CD4-positive, alpha-beta T cell treated with Interleukin-4 for 4 hours (primary cell): ENCODE results near the gene MFAP1.
"Not testable (repeated sequence)": the region's sequence is repeated elsewhere in the genome, so short reads cannot be mapped to it uniquely, and the experiment has no call there.

ENCODE experiments used
- DNase-seq: peaks from one replicate; pipeline ENCODE4 v3.0.0-alpha.2; 2020

MFAP1 gene

DNA sequence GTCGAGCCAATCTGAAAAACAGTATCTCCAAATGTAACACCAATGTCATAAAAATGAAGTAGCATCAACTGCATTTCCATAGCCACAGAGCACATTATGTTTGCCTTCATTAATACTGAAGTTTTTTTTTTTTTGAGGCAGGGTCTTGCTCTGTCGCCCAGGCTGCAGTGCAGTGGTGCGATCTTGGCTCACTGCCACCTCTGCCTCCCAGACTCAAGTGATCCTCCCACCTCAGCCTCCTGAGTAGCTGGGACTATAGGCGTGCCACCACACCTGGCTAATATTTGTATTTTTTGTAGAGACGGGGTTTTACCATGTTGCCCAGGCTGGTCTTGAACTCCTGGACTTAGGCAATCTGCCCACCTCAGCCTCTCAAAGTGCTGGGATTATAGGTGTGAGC, 9.4 kb downstream of the MFAP1 start:
- DNase-seq = not testable (repeated sequence)

DNA sequence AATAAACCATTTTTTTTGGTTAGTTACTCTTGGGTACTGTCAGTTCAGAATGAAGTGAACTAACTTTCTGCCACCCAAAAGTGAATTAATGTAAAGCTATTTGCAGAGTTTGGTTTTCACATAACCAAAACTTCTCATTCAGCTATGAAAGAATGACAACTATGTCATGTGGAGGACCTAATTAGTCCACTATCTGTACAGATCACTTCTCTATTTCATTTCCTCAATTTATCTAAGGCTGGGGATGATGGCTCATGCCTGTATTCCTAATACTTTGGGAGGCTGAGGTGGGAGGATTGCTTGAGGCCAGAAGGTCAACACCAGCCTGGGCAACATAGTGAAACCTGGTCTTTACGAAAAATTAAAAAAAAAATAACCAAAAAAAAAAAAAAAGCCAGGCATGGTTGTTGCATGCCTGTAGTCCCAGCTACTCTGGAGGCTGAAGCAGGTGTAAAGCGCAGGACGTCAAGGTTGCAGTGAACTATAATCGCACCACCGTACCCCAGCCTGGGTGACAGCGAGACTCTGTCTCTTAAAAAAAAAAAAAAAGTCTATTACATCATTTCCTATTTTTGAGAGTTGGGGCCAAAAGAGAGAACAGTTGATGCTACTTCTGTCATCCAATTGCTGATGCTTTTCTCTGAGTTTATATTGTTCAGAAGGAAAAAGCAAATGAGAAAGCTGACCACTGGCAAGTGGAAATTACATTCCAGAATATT, 15.4 kb downstream of the MFAP1 start:
- DNase-seq = no peak

DNA sequence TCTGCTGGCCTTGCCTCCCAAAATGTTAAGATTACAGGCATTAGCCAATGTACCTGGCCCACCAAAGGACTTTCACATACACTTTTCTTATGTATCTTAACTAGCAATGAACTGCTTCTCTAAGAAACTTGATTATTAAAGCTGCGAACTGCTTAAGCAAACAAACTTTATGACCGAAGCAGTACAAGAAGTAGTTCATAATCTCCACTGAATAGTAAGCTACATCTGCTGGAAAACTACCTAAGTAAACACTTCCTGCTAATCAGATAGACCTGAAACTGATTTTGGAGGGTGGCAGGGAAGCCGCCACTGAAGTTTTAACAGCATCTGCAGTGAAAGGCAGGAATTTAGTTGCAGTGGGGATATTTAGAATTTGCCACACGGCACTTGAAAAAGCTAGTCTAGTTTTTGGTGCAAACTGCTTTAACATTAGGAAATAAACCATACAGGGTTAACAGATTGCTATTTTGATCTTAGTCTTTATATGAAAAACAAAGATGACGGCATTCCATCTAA, 16.0 kb downstream of the MFAP1 start:
- DNase-seq = no peak

DNA sequence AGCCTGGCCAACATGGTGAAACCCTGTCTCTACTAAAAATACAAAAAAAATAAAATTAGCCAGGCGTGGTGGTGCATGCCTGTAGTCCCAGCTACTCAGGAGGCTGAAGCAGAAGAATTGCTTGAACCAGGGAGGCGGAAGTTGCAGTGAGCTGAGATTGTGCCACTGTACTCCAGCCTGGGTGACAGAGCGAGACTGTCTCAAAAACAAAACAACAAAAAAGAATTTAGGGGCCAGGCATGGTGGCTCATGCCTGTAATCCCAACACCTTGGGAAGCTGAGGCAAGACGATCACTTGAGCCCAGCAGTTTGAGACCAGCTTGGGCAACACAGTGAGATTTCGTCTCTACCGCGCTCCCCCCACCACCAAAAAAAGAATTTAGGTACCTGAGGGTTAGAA, 21.8 kb downstream of the MFAP1 start:
- DNase-seq = not testable (repeated sequence)

DNA sequence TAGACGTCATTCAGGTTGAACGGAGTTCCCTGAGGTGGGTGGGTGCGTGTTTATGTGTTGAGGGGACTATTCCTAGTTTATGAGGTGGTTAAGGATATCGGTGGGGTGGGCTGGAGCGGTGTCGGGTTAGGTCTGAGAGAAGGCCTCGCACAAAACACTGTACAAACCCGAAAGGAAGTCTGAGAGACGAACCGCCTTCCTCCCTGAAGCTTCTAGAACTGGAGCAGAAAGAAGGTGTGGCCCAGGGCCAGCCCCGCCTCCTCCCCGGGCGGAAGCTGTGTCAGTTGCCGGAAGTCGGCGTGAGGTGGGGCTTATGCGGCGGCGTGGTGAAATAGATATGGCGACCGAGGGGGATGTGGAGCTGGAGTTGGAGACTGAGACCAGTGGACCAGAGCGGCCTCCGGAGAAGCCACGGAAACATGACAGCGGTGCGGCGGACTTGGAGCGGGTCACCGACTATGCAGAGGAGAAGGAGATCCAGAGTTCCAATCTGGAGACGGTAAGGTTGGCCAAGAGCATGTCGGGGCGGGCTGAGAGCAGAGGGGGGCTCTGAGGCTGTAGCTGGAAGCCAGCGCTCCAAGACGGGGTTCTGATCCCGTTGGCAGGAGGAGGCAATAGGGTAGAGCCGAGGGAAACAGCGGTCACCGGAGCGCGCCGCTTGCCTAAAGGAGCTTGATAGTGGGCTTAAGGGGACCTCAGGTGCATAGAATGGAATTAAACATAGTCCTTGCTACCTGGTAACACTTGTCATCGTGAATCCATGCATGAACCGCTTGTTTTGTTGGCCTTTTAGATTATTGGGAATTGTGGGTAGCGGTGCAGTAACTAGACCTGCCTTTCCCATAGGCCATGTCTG, 24.0 kb downstream of the MFAP1 start, which contains the start of gene HYPK:
HYPK (plus strand) TSS at position 314 of the 856 bp plus-strand sequence; CDS start at position 338, 24 bp downstream.
- peak; percentile 89 for DNase-seq

DNA sequence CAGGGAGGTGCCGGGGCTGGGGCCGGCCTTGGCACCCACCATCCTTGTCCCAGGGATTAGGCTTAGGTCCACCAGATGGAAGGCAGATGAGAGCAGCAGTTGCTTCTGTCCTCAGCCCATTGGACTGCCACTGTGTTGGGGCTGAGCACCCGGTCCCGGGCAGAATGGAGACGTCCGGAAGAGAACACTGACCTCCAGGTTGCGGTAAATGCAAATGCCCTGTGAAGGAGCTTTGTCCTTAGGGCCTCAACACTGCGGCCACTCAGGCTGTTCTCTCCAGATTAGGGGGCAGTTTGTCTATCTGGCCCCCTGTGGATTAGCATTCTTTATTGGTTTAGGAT, 24.6 kb downstream of the MFAP1 start, which contains the start of gene SERINC4:
SERINC4 (minus strand) TSS at position 276 of the 341 bp plus-strand sequence; CDS start at position 42, 234 bp downstream.
- DNase-seq = no peak

DNA sequence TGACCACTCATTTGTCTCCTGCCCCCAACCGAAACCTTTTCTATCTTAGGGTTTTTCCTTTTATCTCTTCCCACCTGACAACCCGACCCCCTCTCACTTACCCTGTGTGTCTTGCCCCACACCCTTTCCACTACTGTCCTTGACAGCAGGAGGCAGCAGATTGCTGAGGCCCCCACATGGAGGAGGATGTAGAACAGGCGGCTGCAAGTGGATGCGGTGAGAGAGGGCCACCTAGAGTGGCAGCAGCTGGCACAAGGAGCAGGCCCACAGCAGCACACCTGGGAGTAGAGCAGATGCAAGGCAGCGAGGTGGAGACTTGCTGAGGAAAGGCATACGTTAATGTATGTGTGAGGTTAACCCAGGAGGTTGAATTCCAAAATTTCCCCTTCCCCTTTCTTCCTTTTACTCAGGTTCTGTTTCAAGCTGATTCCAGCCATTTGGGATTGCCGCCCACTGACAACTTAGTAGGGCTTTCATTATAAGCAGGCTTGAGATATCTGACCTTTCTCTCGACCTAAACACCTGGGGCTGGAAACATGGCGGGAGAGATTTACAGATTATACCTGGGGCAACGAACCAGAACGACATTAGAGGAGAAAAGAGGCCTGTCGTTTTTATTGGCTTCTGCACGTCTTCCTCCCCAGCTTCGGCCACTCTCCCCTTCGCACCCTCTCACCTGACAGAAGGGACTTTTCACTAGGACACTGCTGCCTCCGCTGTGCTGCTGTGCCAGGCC, 25.1 kb downstream of the MFAP1 start:
- DNase-seq = no peak

DNA sequence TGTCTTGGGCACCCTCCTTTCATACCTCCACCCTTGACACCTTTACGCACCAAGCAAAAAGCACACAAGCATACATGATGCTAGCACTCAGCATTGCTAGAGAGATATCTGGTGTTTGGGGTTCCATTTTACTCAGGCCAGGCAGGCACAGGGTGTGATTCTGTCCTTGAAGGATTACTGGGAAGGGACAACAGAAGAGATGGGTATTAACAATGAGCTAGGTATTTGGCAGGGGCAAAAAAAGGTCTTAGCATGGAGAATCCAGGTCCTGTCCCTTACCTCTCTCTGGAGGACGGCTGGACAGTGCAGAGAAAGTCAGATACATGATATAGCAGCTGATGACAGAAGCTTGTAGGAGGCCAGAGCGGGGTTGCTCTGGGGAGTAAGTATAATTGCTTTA, 27.9 kb downstream of the MFAP1 start:
- no peak for DNase-seq

DNA sequence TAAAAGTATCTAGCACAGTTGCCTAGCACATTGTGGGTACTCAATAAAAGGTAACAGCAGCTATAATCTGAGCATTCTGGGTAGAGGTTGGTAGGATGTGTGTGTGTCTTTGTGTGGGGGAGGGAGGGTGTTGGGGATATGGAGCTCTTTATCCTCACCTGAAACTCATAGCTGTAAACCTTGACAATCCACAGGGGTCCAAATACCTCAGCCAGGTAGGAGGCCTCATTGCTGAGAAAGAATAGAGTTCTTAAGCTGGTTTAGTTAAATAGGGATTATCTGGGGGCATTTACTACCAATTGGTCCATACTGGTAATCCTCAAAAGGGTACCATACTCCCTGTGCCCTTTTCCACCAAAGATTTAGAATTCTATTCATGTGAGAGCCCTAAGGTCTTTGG, 28.5 kb downstream of the MFAP1 start:
- no peak for DNase-seq

DNA sequence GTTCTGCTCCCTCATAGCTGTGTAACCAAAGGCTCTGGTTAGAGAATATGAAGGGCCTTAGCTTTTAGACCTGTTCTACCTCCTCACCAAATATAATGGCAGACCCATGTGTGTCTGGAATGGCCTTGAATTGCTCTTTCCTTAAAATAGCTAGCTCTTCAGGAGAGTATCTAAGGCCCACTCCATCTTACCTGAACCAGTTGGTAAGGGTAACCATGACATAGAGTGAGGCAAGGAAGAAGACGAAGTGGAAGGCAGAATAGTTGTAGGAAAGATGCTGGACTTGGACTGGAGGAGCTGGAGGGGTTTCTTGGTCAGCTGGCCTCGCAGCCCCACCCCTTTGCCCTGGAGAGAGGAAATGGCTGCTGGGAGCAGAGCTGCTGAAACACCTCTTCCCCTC, 29.3 kb downstream of the MFAP1 start:
- DNase-seq = no peak

DNA sequence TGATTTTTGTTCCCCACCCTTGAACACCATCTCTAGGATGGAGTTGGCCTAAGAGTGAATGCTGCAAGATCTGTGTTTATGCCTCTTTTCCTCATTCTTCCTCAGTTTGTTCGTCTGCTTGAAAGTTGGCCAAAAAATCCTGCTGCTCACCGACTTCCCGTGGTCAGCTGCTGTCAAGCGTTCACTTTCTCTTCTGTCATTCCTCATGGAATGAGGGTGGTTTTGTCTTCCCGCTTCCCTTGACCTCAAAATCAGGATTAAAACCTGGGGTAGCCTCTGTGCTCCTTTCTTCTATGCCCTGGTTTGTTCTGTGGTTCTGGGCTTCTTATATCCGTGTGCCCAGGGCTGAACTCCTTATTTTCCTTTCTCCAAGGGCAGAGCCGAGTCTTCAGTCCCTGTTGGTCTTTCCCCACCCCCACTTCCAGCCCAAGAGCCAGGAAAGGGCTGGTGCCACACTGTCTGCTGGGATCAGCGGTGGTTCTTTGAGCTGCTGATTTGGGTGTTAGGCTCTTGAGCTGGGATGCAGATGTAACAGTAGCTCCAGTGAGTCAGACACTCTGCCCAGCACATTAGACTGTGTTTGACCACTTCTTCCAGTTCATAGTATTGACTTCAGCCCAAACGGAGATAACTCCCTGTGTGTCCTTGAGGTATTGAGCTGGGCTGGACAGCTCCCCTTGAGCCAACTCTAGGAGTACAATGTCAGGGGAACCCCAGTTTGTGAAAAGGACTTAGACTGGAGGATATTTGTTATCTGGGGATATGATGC, 30.0 kb downstream of the MFAP1 start:
- DNase-seq = no peak

DNA sequence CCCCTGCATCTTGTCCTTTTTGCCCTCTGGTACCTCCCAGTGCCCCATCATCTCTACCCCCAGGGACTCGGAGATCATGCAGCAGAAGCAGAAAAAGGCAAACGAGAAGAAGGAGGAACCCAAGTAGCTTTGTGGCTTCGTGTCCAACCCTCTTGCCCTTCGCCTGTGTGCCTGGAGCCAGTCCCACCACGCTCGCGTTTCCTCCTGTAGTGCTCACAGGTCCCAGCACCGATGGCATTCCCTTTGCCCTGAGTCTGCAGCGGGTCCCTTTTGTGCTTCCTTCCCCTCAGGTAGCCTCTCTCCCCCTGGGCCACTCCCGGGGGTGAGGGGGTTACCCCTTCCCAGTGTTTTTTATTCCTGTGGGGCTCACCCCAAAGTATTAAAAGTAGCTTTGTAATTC, 30.8 kb downstream of the MFAP1 start:
- no peak for DNase-seq

DNA sequence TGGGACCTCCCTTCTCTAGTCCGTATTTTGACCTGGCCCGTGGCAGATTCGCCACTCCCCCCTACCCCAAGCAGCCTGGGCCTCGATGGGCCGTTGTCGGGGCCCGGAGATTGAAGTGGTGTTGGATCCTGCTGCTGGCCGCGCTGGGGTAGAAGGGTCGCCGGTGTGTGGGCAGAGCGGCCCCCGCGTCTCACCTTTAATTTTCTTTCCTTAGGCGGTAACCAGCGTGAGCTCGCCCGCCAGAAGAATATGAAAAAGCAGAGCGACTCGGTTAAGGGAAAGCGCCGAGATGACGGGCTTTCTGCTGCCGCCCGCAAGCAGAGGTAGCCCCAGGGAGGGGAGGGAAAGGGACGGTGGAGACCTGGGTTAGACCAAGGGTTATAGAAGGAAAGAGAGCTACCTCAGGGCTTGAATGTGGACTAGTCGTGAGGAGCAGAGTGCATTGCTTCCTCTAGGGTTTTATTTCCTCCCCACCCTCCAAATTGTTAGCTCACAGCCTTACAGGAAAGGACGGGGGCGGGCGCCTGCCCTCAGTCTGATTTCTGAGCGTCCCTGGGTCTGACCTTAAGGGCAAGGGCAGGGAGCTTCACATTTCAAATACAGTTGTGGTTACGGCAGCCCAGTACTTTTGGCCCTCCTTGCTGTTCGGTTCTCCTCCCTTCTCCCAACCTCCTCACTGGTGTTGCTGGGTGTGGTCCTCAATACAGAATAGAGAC, 31.6 kb downstream of the MFAP1 start:
- DNase-seq = peak; percentile 37

DNA sequence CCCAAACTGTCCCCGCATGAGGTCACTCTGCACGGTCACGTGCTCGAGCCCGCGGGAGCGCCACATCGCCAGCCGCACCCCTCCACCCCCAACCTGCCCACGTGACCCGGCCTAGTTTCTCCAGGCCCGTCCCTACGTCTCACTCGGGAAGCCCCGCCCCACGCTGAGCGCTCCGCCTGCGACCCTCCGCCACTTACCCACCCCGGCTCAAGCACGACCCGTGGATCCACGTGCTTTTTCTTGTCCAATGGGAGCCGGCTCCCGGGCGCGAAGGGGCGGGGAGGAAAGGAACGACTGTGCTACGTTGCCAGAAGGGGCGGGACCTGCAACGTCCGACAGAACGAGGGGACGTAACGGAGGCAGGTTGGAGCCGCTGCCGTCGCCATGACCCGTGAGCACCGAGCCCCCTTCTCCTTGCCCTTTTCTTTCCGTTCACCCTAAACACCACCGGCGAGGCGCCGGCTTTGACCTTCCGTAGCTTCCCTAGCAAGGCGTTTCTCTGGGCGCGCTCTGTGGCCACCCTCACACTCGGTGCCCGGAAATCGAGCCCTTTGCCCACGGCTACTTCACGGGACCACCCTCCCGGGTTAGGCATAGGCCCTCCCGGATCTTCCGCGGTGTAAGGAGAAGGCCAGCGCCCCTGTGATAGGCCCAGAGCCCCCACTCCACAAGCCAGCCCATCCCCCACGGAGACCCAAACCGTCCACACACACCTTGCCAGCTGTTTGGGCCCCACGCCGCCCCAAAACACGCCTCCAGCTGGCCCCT, 32.3 kb downstream of the MFAP1 start, which contains the start of gene SERF2:
SERF2 (plus strand) TSS at position 328 of the 768 bp plus-strand sequence; CDS start at position 385, 57 bp downstream.
- DNase-seq = peak; percentile 100

DNA sequence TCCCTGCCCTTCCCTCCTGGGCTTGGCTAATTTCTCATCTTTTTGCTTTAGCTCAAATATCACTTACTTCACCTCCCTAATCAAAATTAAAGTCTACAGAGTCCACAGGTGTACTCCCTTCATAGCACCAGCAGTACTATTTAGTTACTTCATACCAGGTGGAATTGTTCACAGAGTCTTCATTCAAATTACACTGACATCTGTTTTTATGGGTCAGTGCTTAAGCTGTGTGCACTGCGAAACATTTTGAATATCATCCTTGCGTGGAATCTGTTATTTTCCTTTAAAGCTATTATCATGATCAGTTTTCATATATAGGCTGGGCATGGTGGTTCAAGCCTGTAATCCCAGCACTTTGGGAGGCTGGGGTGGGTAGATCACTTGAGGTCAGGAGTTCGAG, 35.1 kb downstream of the MFAP1 start:
- DNase-seq = no peak

DNA sequence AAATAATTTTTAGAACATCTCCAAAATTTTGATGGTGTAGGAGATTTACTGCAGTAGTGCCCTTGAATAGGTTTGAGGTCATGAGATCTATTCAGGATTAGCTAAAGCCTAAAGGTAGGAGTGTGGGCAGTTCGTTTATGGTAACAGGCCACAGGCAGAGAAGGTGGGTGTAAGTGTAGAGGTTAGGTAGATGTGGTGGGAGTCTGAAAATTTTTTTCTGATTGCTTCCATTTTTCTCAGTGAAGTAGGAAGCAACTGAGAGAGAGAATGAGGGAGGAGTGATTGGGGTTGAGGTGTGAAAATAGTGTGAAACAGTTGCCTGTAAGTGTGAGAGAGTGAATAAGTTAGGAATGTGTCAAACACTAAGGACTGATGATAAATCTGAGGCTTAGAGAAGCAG, 45.5 kb downstream of the MFAP1 start:
- DNase-seq = no peak

DNA sequence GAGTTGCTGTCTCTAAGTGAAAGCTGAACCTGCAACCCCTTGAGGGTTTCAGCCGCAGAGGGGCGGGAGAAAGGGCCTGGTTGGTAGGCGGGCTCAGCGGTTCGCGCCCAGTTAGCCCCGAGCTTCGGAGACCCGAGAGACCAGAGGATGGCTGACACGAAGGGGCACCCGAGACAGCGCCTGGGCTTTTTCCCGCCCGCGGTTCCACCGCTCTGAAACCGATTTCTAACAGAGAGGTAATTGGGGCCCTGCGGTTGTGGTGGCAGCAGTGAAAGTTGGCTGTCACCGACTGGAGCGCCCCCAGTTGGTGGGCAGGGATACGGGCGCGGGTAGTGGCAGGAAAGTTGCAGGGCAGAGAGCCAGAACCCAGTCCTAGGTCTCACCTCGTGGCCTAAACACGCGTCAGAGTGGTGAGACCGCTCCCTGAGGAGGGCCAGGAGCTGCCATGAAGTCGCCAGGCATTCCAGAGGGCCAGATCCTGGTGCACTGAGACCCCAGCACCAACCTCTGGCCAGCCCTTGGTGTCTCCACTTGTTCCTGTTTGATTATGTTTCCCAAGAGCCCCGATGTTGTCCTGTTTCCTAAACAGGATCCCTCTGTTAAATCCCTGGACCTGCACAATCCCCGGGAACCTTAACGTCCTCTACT, 47.1 kb downstream of the MFAP1 start:
- DNase-seq = peak; percentile 75

DNA sequence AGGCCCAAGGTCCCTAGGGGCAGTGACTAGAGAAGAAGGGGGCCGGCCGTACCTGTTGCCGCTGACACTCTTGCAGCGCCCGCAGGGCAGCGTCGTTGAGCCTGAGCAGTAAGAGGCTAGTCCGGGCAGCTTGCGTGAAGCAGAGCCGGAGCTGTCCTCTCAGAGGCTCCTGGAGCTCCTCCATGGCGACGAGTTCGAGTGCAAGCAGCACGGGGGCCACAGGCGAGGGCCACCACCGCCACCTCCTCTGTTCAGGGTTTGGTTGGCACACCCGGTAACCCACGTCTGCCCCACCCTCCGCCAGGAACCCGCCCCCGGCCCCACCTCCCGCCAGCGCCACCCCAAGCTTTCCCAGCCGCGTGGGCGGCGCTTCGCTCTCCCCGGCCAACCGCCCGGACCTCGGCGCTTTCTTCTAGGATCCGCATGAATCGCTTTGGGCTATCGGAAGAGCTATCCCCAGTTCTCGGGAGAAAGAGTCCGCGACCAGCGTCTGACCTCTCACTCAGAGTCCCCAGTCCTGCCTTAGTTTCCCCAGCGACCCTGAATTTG, 47.7 kb downstream of the MFAP1 start, which contains the start of gene ELL3:
ELL3 (minus strand) TSS at position 249 of the 549 bp plus-strand sequence; CDS start at position 184, 65 bp downstream.
- DNase-seq = peak; percentile 66

DNA sequence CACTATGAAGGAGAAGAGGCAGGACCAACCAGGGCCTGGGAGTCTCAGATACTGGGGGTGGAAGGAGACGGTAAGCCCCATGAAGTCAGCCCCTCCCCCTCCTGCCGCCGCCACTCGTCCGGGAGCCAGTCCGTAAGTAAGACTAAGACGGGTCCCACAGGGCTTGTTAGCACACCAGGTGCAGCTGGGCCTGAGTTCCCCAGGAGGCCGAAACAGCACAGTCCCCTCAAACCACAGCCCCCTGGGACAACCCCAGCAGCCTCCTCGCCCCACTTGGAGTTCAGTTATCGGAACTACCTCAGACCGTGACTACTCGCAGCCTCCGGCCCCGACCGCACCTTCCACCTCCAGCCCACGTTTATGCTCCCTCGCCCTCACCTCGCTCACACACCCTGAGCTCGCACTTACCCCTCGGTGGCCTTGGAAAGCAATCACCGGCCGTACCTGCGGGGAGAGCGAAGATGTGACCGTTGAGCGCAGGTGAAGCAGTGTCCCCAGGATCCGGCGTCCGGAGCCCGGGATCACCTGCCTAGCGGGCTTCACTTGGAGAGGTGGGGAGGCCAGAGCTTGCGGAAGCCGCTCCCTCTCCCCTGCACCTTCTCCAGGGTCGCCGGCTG, 48.3 kb downstream of the MFAP1 start:
- no peak for DNase-seq
